ENCODE results near the gene RUBCNL.

GRCh38 chr13:46386392-46387063, 524 bp downstream of the RUBCNL start:
- TF ChIP-seq CTCF (IDR thresholded peaks at IDR 0.05) (no peak), POLR2A (IDR thresholded peaks at IDR 0.05) (no peak)

Data from gastroesophageal sphincter (tissue), 3 donors.